Measurements from ENCODE around the gene ELF2.

GRCh38 chr4:139196462-139196861, 19.4 kb upstream of the ELF2 start:
- TF ChIP-seq CTCF (IDR thresholded peaks at IDR 0.05; ENCODE audit: control extremely low read depth in 1 of 3, insufficient read depth in 1 of 3, low read depth in 1 of 3, low read length in 3 of 3) (no peak), RAD21 (IDR thresholded peaks at IDR 0.05 in 1 of 2, conservative IDR thresholded peaks at IDR 0.05 in 1 of 2; ENCODE audit: low read depth in 2 of 2, low read length in 2 of 2) (no peak)
